HUES64 (cell line): ENCODE data around the gene PLCB4.

Source experiments
- H3K27ac ChIP-seq: 2 replicates; pipeline ENCODE4 v1.7.0; 2013; ENCODE audit warnings: low read depth, low read length, inconsistent platforms
- H3K27me3 ChIP-seq: 2 replicates; pipeline ENCODE4 v1.6.1; 2013; ENCODE audit warnings: mild to moderate bottlenecking, low read length; ENCODE audit not compliant: insufficient read depth
- H3K36me3 ChIP-seq: 2 replicates; pipeline ENCODE4 v1.6.1; 2013; ENCODE audit warnings: mild to moderate bottlenecking, low read length; ENCODE audit not compliant: insufficient read depth
- H3K4me1 ChIP-seq: 2 replicates; pipeline ENCODE4 v1.6.1; 2013; ENCODE audit warnings: mild to moderate bottlenecking, low read length, moderate library complexity; ENCODE audit not compliant: insufficient read depth
- H3K4me3 ChIP-seq: 2 replicates; pipeline ENCODE4 v1.5.1; 2013; ENCODE audit warnings: mild to moderate bottlenecking, low read length, moderate library complexity
- H3K9ac ChIP-seq: 2 replicates; pipeline ENCODE4 v1.6.1; 2013; ENCODE audit warnings: mild to moderate bottlenecking, low read depth, low read length
- H3K9me3 ChIP-seq: 2 replicates; pipeline ENCODE4 v1.6.1; 2013; ENCODE audit warnings: low read depth, low read length; ENCODE audit not compliant: insufficient read depth
- WGBS: fragments of 150-250, 120-280 bp; methylation state at CpG from one replicate; pipeline ENCODE4 v1.1.7; 2013; ENCODE audit warnings: missing lambda C conversion rate; 5-methylcytosine and 5-hydroxymethylcytosine counted together

PLCB4 gene

DNA sequence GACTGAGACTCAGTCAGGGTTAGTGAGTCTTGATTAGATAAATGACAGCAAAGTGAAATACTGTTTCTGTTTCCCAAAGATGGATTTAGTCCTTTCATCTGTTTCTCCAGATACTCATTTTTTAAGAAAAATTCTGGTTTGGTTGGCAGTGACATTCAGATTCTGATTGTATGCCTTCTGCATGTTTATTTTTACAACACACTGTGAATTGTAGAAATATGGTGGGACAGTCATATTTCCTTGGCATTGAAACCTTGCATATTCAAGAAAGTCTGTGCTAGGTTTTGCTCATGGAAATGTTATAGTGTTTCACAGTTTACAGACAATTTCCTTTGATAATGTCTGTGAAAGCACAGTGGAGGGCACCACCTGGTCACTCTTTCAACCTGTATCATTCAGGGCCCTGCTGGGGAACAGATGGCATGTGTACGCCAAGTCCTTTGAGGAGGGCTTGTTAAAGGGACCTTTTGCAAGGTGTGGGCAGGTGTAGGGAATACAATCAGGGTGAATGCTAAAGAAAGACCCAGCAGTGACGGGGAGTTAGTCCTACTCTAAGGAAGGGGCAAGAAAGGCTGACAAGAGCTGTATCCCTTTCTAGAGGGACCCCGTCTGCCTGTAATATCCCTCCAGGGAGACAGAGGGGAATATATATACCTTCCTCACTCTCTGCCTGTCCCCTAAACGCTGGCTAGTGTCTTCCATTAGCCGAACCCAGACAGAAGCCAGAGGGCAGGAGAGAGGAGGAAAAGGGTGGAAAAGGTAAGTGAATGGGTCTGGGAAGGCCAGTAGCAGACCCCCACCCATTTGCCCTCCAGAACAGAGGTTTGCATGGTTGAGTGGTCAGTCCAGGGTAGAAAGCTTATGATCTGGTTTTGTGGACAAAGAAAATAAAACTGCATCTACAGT lies 10.2 kb downstream of the PLCB4 start:
- Histone ChIP-seq H3K4me3 (no peak overlapping the region), H3K36me3 (no peaks in the 10 kb centered on the region), H3K27ac (no peak overlapping the region), H3K9ac (no peak overlapping the region), H3K27me3 (no peaks in the 10 kb centered on the region), H3K4me1 (peaks cover 12% of the 10 kb centered on the region), H3K9me3 (no peaks in the 10 kb centered on the region)
- WGBS, result 76% methylated on average over 4 of the region's 5 CpGs

DNA sequence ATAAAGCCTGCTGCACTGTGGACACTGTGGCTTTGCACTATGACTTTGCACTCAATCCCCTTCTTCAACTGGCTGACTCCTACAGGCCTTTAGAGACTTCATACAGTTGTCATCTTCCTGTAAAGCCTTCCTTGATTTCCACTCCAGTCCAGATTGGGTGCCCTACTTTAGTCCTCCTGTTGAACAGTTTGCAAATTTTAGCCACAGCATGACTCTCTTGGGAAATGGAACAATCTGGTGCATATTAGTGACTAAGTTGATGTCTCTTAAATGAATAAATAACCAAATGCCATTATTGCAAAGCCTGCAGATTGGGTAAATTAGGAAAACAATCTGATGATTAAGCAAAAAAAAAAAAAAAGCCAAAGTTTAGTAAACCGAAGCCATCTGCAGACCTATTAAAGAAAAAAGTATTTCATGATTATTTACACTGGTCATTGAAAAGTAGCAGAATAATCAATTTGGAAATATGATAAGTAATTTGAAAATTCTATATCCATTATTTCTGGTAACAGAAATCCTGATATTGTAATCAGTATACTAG lies 12.6 kb downstream of the PLCB4 start:
- 0 out of 2 replicates have a peak, but pooled peaks cover 4% of the 10 kb centered on the region for H3K4me1 ChIP-seq
- no peak overlapping the region for H3K27ac ChIP-seq
- no peak overlapping the region for H3K9ac ChIP-seq
- no peak overlapping the region for H3K4me3 ChIP-seq
- no CpG with 5 or more reads among the region's 1 CpG for WGBS
- H3K27me3 ChIP-seq, result no peaks in the 10 kb centered on the region
- H3K36me3 ChIP-seq, result no peaks in the 10 kb centered on the region
- no peaks in the 10 kb centered on the region for H3K9me3 ChIP-seq

DNA sequence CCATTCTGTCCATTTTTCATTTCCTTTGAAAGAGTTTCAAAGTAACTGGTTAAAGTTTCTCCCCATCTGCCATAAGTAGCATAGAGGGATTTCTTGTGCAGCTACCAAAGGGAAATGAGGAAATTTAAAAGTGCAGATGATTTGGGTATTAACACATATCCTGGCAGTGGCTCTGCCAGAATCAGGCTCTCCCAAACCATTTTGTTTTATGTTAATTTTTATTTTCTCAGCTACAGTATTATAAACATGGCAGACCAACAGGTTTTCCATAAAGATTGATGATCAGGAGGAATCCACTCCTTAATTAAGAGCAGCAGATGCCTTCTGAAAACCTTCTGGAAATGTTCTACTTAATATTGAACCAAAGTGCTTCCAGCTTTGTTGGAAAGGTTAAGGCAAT lies 13.9 kb downstream of the PLCB4 start:
- no peaks in the 10 kb centered on the region for H3K9me3 ChIP-seq
- H3K4me3 ChIP-seq, result no peak overlapping the region
- no peaks in the 10 kb centered on the region for H3K27me3 ChIP-seq
- 0 out of 2 replicates have a peak, but pooled peaks cover 4% of the 10 kb centered on the region for H3K4me1 ChIP-seq
- no peaks in the 10 kb centered on the region for H3K36me3 ChIP-seq
- H3K27ac ChIP-seq, result no peak overlapping the region
- no peak overlapping the region for H3K9ac ChIP-seq

DNA sequence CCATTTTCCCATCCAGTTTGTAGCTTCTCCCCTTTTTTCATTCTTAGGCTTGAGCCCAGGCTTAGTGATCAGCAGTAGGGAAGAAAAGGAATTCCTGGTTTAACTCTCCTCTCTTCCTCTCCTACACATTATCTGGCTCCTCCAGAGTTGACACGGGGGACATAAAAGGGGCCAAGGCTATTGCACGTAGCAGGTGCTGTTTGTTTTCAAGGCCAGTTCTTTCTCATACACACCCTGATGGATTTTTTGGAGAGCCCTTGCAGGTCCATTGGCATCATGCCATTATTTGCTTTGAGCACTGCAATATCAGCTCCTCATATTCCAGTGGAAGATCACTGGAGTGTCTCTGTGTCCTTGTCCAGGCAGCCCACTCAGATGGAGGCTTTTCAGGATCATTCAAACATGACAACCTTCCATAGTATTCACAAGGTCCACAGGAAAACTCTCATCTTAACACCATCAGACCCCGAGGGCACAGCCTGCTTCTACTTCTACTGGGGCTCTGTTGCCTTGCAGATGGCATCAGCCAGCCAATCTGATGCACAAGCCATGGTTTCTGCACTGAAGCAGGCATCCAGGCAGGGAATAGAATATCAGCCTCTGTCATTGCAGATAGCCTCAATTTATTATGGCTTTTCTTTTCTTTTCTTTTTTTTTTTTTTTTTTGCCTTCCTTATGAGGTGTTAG lies 18.8 kb downstream of the PLCB4 start:
- 90% methylated on average over 3 of the region's 3 CpGs for WGBS
- H3K27ac ChIP-seq, result no peak overlapping the region
- H3K4me3 ChIP-seq, result no peak overlapping the region

DNA sequence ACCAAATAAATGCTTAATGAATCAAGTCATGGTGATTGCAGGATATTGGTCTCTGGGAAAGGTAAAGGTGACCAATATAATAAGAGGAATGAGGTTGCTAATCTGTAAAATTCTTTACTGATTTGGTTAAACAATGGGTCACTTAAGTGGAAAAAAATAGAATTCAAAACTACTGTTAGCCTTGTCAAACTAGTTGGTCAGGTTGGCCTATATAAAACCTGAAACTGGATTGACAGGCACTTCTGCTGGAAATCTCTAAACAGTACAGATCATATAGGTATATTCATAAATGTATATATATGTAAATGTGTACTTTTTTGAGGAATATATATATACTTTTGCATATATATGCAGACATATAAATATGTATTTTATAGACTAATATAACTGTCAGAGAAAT lies 19.7 kb downstream of the PLCB4 start:
- Histone ChIP-seq H3K27me3 (no peaks in the 10 kb centered on the region), H3K9me3 (no peaks in the 10 kb centered on the region), H3K4me3 (no peak overlapping the region), H3K9ac (no peak overlapping the region), H3K4me1 (peaks cover 16% of the 10 kb centered on the region), H3K27ac (no peak overlapping the region), H3K36me3 (no peaks in the 10 kb centered on the region)

More for the DNA sequence above, 18.8 kb downstream of the PLCB4 start:
- no peaks in the 10 kb centered on the region for H3K27me3 ChIP-seq
- H3K36me3 ChIP-seq, result no peaks in the 10 kb centered on the region
- no peaks in the 10 kb centered on the region for H3K9me3 ChIP-seq
- no peak overlapping the region for H3K9ac ChIP-seq
- peaks cover 9% of the 10 kb centered on the region; the same call in 1 of the 2 replicates for H3K4me1 ChIP-seq

DNA sequence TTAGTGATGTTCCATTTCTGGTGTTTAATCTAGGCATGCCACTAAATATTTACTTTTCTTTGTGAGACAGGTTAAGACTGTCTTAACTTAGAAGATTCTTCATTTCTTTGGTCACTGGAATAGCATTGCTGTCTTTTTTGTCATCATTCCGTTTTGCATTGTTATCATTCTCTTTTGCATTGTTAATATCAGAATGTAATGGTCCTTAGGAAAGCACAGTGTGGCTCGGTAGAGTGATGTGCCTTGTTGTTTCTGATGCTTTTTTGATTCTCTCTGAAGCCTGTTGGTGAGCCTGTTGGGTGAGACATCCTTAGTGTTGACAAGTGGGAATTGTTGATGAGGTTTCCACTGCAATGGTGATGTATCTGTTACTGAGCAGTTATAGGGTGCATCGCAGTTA lies 23.2 kb downstream of the PLCB4 start:
- Histone ChIP-seq H3K4me1 (peaks cover 17% of the 10 kb centered on the region), H3K36me3 (no peaks in the 10 kb centered on the region), H3K27ac (no peak overlapping the region), H3K9ac (no peak overlapping the region), H3K4me3 (no peak overlapping the region), H3K9me3 (no peaks in the 10 kb centered on the region), H3K27me3 (no peaks in the 10 kb centered on the region)
- WGBS, result 84% methylated on average over 3 of the region's 3 CpGs

DNA sequence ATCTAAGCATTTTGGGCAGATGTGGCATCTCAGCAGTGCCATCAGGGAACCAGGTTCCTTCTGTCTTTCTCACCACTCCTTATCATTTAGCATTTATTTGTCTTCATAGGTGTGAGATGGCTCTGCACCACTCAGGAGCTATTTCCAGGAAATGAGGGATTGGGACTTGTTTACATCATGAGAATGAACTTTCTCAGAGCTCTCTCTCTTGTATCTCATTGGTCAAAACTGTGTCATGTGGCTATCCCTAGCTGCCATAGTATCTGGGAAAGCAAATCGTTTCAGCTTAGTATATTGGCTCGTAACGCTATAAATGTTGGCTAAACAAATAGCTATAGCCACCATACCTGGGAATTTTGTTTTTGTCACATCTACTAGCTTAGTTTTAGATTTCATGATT lies 23.8 kb downstream of the PLCB4 start:
- H3K9me3 ChIP-seq, result no peaks in the 10 kb centered on the region
- WGBS, result 96% methylated on average over 3 of the region's 3 CpGs
- H3K27ac ChIP-seq, result no peak overlapping the region
- H3K4me3 ChIP-seq, result no peak overlapping the region
- no peak overlapping the region for H3K9ac ChIP-seq
- H3K4me1 ChIP-seq, result peaks cover 17% of the 10 kb centered on the region
- H3K27me3 ChIP-seq, result no peaks in the 10 kb centered on the region
- no peaks in the 10 kb centered on the region for H3K36me3 ChIP-seq

DNA sequence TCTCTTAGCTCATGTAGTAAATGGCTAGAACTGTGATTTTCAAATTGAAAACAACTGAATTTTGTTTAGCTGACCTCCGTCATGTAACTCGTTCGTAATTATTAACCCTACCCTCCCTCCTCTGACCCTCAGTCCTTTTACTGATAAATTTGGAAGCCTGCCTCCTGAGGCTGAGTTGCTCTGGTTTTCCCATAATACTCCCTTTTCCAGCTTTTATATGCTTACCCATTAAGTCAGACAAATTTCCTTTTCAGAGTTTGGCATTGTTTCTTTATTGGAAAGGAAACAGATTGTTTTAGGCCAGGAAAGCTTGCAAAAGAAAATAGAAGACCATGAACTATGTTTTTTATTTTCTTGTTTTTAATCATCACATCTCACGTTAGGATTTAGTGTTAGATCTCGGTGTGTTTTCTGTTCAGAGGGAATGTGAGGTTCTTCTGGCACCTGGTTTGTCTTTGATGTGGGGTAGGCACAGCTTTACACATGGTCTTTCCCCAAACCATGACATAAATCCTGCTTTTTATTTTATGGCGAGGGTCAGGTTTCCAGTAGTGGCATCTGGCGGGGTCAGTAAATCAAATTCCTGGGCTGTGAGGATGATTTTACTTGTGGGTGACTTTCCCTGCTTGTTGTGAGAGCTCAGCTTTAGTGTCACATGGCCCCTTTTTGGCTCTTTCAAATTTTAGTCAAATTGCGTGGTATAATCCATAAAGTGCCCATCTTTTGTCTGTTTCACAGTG lies 24.5 kb downstream of the PLCB4 start:
- Histone ChIP-seq H3K27me3 (no peaks in the 10 kb centered on the region), H3K9me3 (no peaks in the 10 kb centered on the region), H3K4me1 (peaks cover 17% of the 10 kb centered on the region), H3K27ac (no peak overlapping the region), H3K4me3 (no peak overlapping the region), H3K9ac (no peak overlapping the region), H3K36me3 (no peaks in the 10 kb centered on the region)
- 95% methylated on average over 7 of the region's 8 CpGs for WGBS

DNA sequence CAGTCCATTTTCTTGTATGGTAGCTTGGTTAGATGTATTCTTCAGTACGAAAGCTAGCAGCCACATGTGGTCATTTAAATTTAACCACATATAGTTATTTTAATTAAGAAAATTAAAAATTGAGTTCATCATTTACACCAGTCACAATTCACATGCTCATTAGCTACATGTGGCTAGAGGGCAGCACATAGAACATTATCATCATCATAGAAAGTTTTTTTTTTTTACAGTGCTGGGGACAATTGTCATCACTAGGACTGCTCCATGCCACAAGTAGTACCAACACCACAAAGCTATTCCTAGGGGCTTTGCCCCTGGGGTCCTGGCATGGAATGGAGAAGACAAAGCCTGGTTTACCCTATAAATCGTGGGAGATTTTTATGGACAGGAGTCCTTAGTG lies 30.5 kb downstream of the PLCB4 start:
- WGBS, result 100% methylated on average over 1 of the region's 2 CpGs
- Histone ChIP-seq H3K4me3 (no peak overlapping the region), H3K27ac (no peak overlapping the region), H3K4me1 (no peaks in the 10 kb centered on the region), H3K9ac (no peak overlapping the region), H3K9me3 (no peaks in the 10 kb centered on the region), H3K27me3 (no peaks in the 10 kb centered on the region), H3K36me3 (0 out of 2 replicates have a peak, but pooled peaks cover 2% of the 10 kb centered on the region)

DNA sequence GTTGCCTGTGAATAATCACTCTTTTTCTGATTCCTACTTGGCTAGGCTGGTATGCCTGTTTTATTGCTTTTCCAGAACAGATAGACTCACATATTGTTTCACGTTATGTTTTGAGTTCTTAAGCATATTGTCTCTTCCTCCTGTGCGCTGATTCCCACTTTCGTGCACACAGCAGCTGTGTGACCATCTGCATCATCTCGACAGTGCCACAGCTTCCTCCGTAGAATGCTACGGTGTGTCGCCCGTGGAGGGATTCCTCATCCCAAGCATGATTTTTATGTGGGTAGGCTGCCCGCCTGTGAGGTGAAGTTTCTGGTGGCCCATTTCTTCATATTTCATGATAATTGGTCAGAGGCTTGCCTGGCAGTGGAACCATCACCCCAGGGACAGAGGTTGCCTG lies 31.8 kb downstream of the PLCB4 start:
- Histone ChIP-seq H3K9ac (no peak overlapping the region), H3K27ac (no peak overlapping the region), H3K36me3 (0 out of 2 replicates have a peak, but pooled peaks cover 2% of the 10 kb centered on the region), H3K27me3 (no peaks in the 10 kb centered on the region), H3K4me1 (no peaks in the 10 kb centered on the region), H3K9me3 (no peaks in the 10 kb centered on the region), H3K4me3 (no peak overlapping the region)
- 93% methylated on average over 9 of the region's 9 CpGs for WGBS

DNA sequence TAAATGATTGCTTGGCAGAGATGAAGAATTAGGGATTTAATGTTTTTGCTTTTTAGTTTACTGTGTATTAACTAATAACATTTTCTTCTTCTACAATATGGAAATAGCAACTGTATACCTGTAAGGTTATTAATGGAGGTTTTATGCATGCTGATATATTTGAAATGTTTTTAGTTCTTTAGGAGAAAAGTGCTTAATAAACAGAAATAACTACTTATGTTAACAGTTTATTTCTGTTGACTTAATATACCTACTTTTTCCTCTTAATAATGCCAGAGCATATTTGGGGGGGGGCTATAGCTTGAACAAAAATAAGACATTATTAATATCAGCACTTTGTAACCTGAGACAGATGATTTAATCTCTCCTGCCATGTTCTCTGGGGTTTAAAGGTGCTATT lies 33.6 kb downstream of the PLCB4 start:
- Histone ChIP-seq H3K9ac (no peak overlapping the region), H3K4me1 (no peaks in the 10 kb centered on the region), H3K9me3 (no peaks in the 10 kb centered on the region), H3K36me3 (0 out of 2 replicates have a peak, but pooled peaks cover 2% of the 10 kb centered on the region), H3K4me3 (no peak overlapping the region), H3K27ac (no peak overlapping the region), H3K27me3 (no peaks in the 10 kb centered on the region)
